Measurements from ENCODE around the gene MTCL3.

DNA sequence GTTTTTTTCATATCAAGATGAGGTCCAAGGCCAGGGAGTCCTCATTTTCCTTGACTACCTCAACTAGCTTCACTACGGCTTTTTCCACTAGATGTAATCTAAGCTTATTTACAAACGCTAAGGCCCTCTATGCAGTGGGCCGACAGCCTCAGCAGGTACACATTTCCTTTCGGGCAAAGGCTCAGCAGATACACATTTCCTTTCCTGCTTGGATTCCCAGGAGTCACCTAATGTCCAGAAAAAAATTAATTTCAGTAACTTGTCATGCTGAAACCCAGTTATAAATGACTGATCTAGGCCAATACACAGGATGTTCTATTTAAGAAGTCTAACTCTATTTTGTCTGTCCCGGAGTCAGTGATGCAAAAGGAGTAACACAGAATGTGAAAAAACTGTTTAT is 52.7 kb downstream of the MTCL3 start:
- TF ChIP-seq POLR2A (IDR thresholded peaks at IDR 0.05; ENCODE audit: low read depth, low read length) (no peak), MYC (IDR thresholded peaks at IDR 0.05; ENCODE audit: low read depth, low read length) (no peak), EZH2 (IDR thresholded peaks at IDR 0.05; ENCODE audit: borderline replicate concordance, low read depth, low read length, severe bottlenecking) (no peak), POLR2AphosphoS5 (IDR thresholded peaks at IDR 0.05; ENCODE audit: insufficient read depth, low read depth, low read length) (no peak)
- TF ChIP-seq, protein P1, sequence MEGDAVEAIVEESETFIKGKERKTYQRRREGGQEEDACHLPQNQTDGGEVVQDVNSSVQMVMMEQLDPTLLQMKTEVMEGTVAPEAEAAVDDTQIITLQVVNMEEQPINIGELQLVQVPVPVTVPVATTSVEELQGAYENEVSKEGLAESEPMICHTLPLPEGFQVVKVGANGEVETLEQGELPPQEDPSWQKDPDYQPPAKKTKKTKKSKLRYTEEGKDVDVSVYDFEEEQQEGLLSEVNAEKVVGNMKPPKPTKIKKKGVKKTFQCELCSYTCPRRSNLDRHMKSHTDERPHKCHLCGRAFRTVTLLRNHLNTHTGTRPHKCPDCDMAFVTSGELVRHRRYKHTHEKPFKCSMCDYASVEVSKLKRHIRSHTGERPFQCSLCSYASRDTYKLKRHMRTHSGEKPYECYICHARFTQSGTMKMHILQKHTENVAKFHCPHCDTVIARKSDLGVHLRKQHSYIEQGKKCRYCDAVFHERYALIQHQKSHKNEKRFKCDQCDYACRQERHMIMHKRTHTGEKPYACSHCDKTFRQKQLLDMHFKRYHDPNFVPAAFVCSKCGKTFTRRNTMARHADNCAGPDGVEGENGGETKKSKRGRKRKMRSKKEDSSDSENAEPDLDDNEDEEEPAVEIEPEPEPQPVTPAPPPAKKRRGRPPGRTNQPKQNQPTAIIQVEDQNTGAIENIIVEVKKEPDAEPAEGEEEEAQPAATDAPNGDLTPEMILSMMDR (IDR thresholded peaks at IDR 0.05; ENCODE audit: extremely low read depth in 1 of 2, insufficient read depth in 1 of 2, low read depth in 1 of 2, low read length in 2 of 2): no peak
